ENCODE measurements around the gene TGM2. TPM values are rescaled to one million over a fixed set of nuclear protein-coding genes. Genes with fewer than 3 reads are reported as not detected.

The TGM2 gene
- total and polyA plus RNA-seq, 2 donors (not counting 3 experiments of a cell fraction or from before 2014, with no cell fraction given): 861 to 868 TPM

- DNase-seq (ENCODE audit: low read depth, low spot score): no peak
- H3K9me3 ChIP-seq (replicated peaks; ENCODE audit: control insufficient read depth, insufficient read depth, low read length): no peaks in the 10 kb centered on the region
- no peaks in the 10 kb centered on the region for H3K9me1 ChIP-seq (replicated peaks; ENCODE audit: control insufficient read depth, extremely low read depth, insufficient read depth, low read length)
- no peaks in the 10 kb centered on the region for H3K79me2 ChIP-seq (ENCODE audit: control insufficient read depth, insufficient read depth, low read length)
- no peaks in the 10 kb centered on the region for H3K4me1 ChIP-seq (ENCODE audit: control insufficient read depth, extremely low read depth, insufficient read depth, low read length)
- intact Hi-C loops (cut with micrococcal nuclease) (no loop called here), dilution Hi-C loops (cut with MboI; ENCODE audit: extremely low pct_ligation_motif_present, low sequenced_read_pairs) (no loop called here)
- no peak for TF ChIP-seq JUN (IDR thresholded peaks at IDR 0.05; ENCODE audit: borderline replicate concordance, insufficient read depth, insufficient read length, low read depth)
- TF ChIP-seq FOS (IDR thresholded peaks at IDR 0.05; ENCODE audit: borderline replicate concordance, insufficient read depth, low read length): no peak
- TF ChIP-seq GATA2 (IDR thresholded peaks at IDR 0.05; ENCODE audit: insufficient read depth, insufficient read length, low read depth, low read length): no peak
- no peak for TF ChIP-seq POLR2A (IDR thresholded peaks at IDR 0.05; ENCODE audit: low read depth, low read length)
- TF ChIP-seq POLR2AphosphoS5 (IDR thresholded peaks at IDR 0.05; ENCODE audit: insufficient read depth, low read depth, low read length): no peak
- no peak for TF ChIP-seq MYC (IDR thresholded peaks at IDR 0.05; ENCODE audit: low read depth, low read length)
- no peak for TF ChIP-seq CTCF (IDR thresholded peaks at IDR 0.05; ENCODE audit: extremely low read depth in 1 of 2, insufficient read depth in 1 of 2, low read depth in 1 of 2, low read length in 2 of 2)
- no peak for TF ChIP-seq MAX (IDR thresholded peaks at IDR 0.05; ENCODE audit: insufficient read depth, insufficient read length)
- no peak for TF ChIP-seq EZH2 (IDR thresholded peaks at IDR 0.05; ENCODE audit: borderline replicate concordance, low read depth, low read length, severe bottlenecking)
- CTCF ChIA-PET: interaction anchor here (1.0 to 1.9 kb wide), 3 partner anchors 10 to 137 kb away, joined by 3 to 7 read pairs (median 4); no protein-coding TSS in a partner anchor
- no peak for FAIRE-seq
- H3K36me3 ChIP-seq (ENCODE audit: control insufficient read depth in 2 of 2, extremely low read depth in 1 of 2, insufficient read depth in 2 of 2, low read length in 2 of 2): no peaks in the 10 kb centered on the region
- H3K4me3 ChIP-seq (replicated peaks in 1 of 3; ENCODE audit: insufficient read depth in 1 of 3, low read depth in 1 of 3, low read length in 3 of 3): no peak overlapping the region
- H3K27me3 ChIP-seq (ENCODE audit: control insufficient read depth in 2 of 2, insufficient read depth in 2 of 2, low read length in 2 of 2): no peaks in the 10 kb centered on the region
- H2AFZ ChIP-seq (ENCODE audit: low read depth, low read length): no peak overlapping the region
- POLR2A ChIA-PET: no interaction called here
- H4K20me1 ChIP-seq (replicated peaks; ENCODE audit: control insufficient read depth, extremely low read depth, insufficient read depth, low read length): no peaks in the 10 kb centered on the region
- no peak overlapping the region for H3K27ac ChIP-seq (ENCODE audit: insufficient read depth, low read depth, low read length)
- H3K9ac ChIP-seq (replicated peaks; ENCODE audit: extremely low read depth, insufficient read depth, low read length): no peak overlapping the region
- BruUV-seq (replicated peaks): no TSS peak
- H3K4me2 ChIP-seq (ENCODE audit: insufficient read depth, low read length): no peak overlapping the region
Observed at GRCh38 chr20:38210741-38211140, 45.7 kb upstream of the TGM2 start.
